Transverse colon (tissue), 4 donors: ENCODE measurements around the gene TEDC1. TPM values are rescaled to one million over a fixed set of nuclear protein-coding genes. Genes with fewer than 3 reads are reported as not detected.
A peak's percentile ranks its signal among the peaks of the same experiment; 100 is the strongest.

ENCODE experiments used
- DNase-seq: peaks from one replicate; pipeline ENCODE4 v3.0.0-alpha.2; 2019
- H3K27ac ChIP-seq, 4 donors: fragments of 200-600 bp; sonication (generic); 2 replicates each; pipeline ENCODE4 v1.5.1; 2016 to 2018; ENCODE audit warnings: inconsistent platforms in 4 of 4
- H3K27me3 ChIP-seq: fragments of 200-600 bp; sonication (generic); 2 replicates; pipeline ENCODE4 v1.5.1; 2017; ENCODE audit warnings: inconsistent platforms
- H3K36me3 ChIP-seq, 4 donors: fragments of 200-600 bp; sonication (generic); 2 replicates each; pipeline ENCODE4 v1.5.1; 2017 to 2019; ENCODE audit warnings: inconsistent platforms in 4 of 4
- H3K4me1 ChIP-seq, 4 donors: fragments of 200-600 bp; sonication (generic); 2 replicates each; pipeline ENCODE4 v1.5.1; 2017 to 2020; ENCODE audit warnings: inconsistent platforms in 4 of 4
- H3K4me3 ChIP-seq, 4 donors: fragments of 200-600 bp; sonication (generic); 1 replicate in 1 of 4; 2 replicates in 3 of 4; pipeline versions ENCODE4 v1.5.1 to v1.6.1; 2017 to 2019; ENCODE audit warnings: inconsistent platforms in 4 of 4
- H3K9me3 ChIP-seq, 2 donors: fragments of 200-600 bp; sonication (generic); 2 replicates each; pipeline ENCODE4 v1.5.1; 2017 to 2019; ENCODE audit warnings: inconsistent platforms in 2 of 2
- EP300 ChIP-seq: sonication (generic); formaldehyde crosslinking; IDR thresholded peaks from one replicate; pipeline ENCODE4 v1.6.1; 2017; ENCODE audit warnings: antibody characterized with exemption, low read depth
- POLR2A ChIP-seq: fragments of 450-650 bp; IDR thresholded peaks from one replicate; pipeline ENCODE4 v1.6.1; 2016; ENCODE audit warnings: antibody characterized with exemption, mild to moderate bottlenecking, moderate library complexity
- POLR2AphosphoS5 ChIP-seq, 3 donors: sonication (generic); formaldehyde crosslinking; IDR thresholded peaks; one replicate each; pipeline ENCODE4 v1.6.1; 2016; ENCODE audit warnings: antibody characterized with exemption in 3 of 3
- WGBS, 2 donors: methylation state at CpG; one replicate each; pipeline ENCODE4 v1.1.5; 2018; ENCODE audit warnings: low coverage in 1 of 2; 5-methylcytosine and 5-hydroxymethylcytosine counted together
- in situ Hi-C, 4 donors: fragments of 200-750 bp; cut with MboI; loops; one replicate each; pipeline versions ENCODE4 v1.15.0 to v1.15.1; 2017; ENCODE audit warnings: low sequenced_read_pairs in 3 of 4, low pct_ligation_motif_present in 1 of 4, low pct_unique_long_range_greater_than_20kb in 1 of 4
- intact Hi-C: fragments of 100-400 bp; cut with DNase I; formaldehyde crosslinking; loops from one replicate; pipeline ENCODE4 v1.15.1; 2023; ENCODE audit warnings: low total_unique reads
- total RNA-seq, 4 donors: library from RNA; depleted of rRNA; stranded (reverse); fragments of >200 nt; gene quantifications; one replicate each; pipeline ENCODE4 v1.1.0, GENCODE V29; 2016
- TF ChIP-seq, protein P1 (sequence below), 5 experiments: fragments of 200-600 bp in 3 of 5; fragments of 450-650 bp in 2 of 5; sonication (generic) in 3 of 5; IDR thresholded peaks; 1 replicate in 2 of 5; 2 replicates in 3 of 5; pipeline ENCODE4 v1.5.1; 2016 to 2017; ENCODE audit warnings: antibody characterized with exemption in 5 of 5, inconsistent platforms in 3 of 5, mild to moderate bottlenecking in 2 of 5, moderate library complexity in 1 of 5

The TEDC1 gene
- total RNA-seq, 4 donors from 2014 or later = 10.8 to 52.9 (median 29.5) TPM

DNA sequence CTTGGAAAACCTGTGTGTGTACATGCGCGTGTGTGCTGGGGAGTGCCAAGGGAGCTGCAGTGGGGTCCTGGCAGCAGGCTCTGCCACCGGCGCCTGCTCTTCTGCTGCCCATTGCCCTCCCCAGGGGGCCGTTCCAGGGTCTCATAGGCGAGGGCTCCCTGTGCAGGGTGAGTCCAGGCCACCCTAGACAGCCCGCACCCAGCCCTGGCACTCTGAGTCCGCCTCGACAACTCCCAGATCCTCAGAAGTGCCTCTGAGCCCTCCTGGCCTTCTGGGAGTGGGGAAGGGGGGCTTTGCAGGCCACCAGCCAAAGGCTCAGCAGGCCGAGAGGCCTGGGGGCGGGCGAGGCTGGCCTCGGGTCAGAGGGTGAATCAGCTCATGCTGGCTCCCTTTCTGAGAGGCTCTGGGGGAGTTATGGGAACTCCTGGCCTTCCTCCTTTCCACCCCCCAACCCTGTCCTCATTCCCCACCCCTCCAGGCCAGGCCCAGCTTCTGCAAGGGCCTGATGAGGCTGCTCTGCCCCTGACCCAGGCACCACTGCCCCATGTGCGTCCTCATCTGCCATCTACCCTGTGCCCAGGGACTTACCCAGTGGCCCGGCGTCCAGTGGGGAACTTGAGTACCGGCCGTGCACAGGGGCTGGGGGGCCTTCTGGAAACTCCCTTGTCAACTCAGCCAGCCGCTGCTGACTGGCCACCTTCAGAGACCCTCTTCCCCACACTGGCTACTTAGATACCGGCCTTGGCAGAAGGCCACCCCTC is 2.1 kb upstream of the TEDC1 start:
- in situ Hi-C loops = no loop called here
- WGBS, 2 donors = 44% methylated on average over 14 of the region's 20 CpGs; no CpG with 5 or more reads in 1 of the 2 donors

DNA sequence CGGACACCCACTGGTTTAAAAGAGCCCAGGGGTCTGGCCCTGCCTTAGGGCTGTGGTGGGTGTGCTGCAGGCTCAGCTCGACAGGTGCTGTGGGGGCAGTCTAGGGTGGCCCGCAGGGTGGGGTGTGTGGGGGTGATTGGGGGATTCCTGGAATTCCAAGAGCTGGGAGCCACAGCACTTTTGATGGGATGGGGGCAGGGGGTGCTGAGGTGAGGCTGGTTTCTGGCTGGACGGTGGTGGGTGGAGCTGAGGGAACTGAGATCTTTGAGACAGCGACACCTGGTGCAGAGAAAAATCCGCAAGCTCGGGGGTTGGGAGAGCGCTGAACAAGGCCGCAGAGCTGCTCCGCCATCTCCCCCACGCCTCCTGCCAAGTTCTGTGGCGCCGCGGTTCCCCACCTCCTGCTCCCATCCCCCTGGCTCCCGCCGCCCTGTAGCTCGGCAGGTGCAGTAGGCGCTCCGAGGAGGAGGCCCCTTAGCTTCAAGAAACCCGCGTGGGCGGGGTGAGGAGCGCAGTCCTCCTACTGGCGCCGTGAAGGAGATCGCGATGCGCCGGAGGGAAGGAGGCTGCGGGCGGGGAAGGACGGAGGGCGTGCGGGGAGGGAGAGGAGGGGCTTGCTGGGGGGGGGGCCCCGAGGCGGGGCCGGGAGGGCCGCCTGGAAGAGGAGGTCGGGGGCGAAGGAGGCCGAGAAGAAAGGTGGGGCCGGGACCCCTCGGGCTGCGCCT is 1.3 kb upstream of the TEDC1 start:
- Histone ChIP-seq H3K27ac (peak overlapping the region; percentile 98 to 99 (median 99)), H3K4me3 (peak overlapping the region; percentile 60 to 81 (median 68)), H3K36me3 (no peaks in the 10 kb centered on the region), H3K9me3 (no peaks in the 10 kb centered on the region), H3K27me3 (peaks cover 16% of the 10 kb centered on the region), H3K4me1 (peaks cover 14 to 63% (median 52%) of the 10 kb centered on the region in 4 donors)
- in situ Hi-C loops (no loop called here), intact Hi-C loops (loop anchor here (2.0 kb wide), 1 partner anchor 119 kb away; no protein-coding TSS in a partner anchor)
- 2% methylated on average over 42 of the region's 44 CpGs; no CpG with 5 or more reads in 1 of the 2 donors for WGBS, 2 donors
- TF ChIP-seq POLR2AphosphoS5 (IDR thresholded peaks at IDR 0.05) = peak; percentile 36 to 76 (median 54)
- TF ChIP-seq, protein P1, sequence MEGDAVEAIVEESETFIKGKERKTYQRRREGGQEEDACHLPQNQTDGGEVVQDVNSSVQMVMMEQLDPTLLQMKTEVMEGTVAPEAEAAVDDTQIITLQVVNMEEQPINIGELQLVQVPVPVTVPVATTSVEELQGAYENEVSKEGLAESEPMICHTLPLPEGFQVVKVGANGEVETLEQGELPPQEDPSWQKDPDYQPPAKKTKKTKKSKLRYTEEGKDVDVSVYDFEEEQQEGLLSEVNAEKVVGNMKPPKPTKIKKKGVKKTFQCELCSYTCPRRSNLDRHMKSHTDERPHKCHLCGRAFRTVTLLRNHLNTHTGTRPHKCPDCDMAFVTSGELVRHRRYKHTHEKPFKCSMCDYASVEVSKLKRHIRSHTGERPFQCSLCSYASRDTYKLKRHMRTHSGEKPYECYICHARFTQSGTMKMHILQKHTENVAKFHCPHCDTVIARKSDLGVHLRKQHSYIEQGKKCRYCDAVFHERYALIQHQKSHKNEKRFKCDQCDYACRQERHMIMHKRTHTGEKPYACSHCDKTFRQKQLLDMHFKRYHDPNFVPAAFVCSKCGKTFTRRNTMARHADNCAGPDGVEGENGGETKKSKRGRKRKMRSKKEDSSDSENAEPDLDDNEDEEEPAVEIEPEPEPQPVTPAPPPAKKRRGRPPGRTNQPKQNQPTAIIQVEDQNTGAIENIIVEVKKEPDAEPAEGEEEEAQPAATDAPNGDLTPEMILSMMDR (IDR thresholded peaks at IDR 0.05) = peak; percentile 56 to 87 (median 70)
- TF ChIP-seq POLR2A = peak; percentile 57
- no peak for TF ChIP-seq EP300
- peak; percentile 93 for DNase-seq

More for the DNA sequence above, 2.1 kb upstream of the TEDC1 start:
- intact Hi-C loops = no loop called here
- H3K36me3 ChIP-seq = no peaks in the 10 kb centered on the region
- H3K9me3 ChIP-seq = no peaks in the 10 kb centered on the region
- peak overlapping the region in 2 of 4 donors; percentile 60 to 64 for H3K4me3 ChIP-seq
- peaks cover 14 to 70% (median 54%) of the 10 kb centered on the region in 4 donors for H3K4me1 ChIP-seq
- DNase-seq = no peak
- peak overlapping the region; percentile 98 to 99 (median 99) for H3K27ac ChIP-seq
- TF ChIP-seq, protein P1 (IDR thresholded peaks at IDR 0.05) = no peak
- no peak for TF ChIP-seq POLR2AphosphoS5 (IDR thresholded peaks at IDR 0.05)
- TF ChIP-seq POLR2A = no peak
- TF ChIP-seq EP300 = no peak
- H3K27me3 ChIP-seq = peaks cover 16% of the 10 kb centered on the region

DNA sequence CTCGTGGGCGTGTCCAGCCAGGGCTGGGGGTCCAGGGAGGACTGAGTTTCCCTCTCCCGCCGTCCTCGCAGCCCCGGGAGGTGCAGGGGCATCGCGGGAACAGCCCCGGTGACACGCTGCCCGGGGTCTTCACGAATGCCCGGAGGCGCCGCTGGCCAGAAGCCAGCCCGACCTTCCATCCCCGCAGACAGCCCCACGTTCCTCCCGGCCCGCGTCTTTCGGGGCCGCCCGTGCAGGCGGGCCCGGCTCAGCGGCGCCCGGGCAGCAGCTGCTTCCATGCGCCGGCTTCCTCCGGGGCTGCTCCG is 827 bp upstream of the TEDC1 start:
- TF ChIP-seq POLR2AphosphoS5 (IDR thresholded peaks at IDR 0.05) = no peak
- no peak for TF ChIP-seq POLR2A
- TF ChIP-seq, protein P1 (IDR thresholded peaks at IDR 0.05) = no peak
- no peak for TF ChIP-seq EP300
- DNase-seq = peak; percentile 47
- Histone ChIP-seq H3K4me1 (peaks cover 14 to 58% (median 52%) of the 10 kb centered on the region in 4 donors), H3K36me3 (no peaks in the 10 kb centered on the region), H3K27me3 (peaks cover 16% of the 10 kb centered on the region), H3K4me3 (peak overlapping the region; percentile 60 to 81 (median 68)), H3K27ac (peak overlapping the region; percentile 98 to 99 (median 99)), H3K9me3 (no peaks in the 10 kb centered on the region)
- intact Hi-C loops = loop anchor here (2.0 kb wide), 1 partner anchor 119 kb away; no protein-coding TSS in a partner anchor
- in situ Hi-C loops = no loop called here
- WGBS, 2 donors = 0% methylated on average over 33 of the region's 33 CpGs; no CpG with 5 or more reads in 1 of the 2 donors
